GM21825 (cell line): ENCODE data around the gene KRT7.
"Not testable (repeated sequence)": the region's sequence is repeated elsewhere in the genome, so short reads cannot be mapped to it uniquely, and the experiment has no call there.

Experiments
- ATAC-seq: cut with Tn5 transposase; IDR thresholded peaks from one replicate; pipeline ENCODE4 v1.9.1; 2021; ENCODE audit warnings: mild to moderate bottlenecking, moderate library complexity; ENCODE audit not compliant: unreplicated experiment

Gene KRT7

DNA sequence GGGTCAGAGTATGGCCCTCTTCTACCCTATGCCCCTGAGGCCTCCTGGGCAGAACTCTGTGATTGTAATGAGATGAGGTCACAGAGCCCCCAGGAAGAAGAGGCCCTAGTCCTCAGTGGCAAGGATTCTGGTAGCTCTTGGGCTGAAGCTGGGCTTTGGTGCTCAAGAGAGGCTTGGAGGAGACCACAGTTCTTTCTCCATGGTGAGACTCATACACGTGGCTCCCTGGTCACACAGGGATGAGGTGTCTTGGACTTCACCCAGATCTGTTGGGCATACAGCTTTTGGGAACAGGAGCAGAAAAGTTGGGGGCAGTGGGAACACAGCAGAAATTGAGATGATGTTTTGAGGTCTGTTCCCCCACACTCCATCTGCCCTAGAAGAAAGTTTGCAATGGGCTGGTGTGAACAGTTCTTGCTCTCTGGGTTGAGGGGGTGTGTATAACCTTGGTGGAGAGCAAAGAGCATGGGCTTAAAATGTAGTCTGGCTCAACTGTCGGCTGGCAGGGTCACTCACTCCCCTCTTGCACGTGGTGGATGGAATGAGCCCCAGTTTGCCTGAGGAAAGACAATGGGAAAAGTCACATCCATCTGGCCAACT is 41.6 kb downstream of the KRT7 start, which contains the start of gene KRT86:
KRT86 (plus strand) TSS at position 125 of the 600 bp plus-strand sequence. CDS start 27,272 bp downstream, outside the sequence.
- no peak for ATAC-seq

- no peak for ATAC-seq
Observed at GRCh38 chr12:52275686-52276085, 42.6 kb downstream of the KRT7 start.

DNA sequence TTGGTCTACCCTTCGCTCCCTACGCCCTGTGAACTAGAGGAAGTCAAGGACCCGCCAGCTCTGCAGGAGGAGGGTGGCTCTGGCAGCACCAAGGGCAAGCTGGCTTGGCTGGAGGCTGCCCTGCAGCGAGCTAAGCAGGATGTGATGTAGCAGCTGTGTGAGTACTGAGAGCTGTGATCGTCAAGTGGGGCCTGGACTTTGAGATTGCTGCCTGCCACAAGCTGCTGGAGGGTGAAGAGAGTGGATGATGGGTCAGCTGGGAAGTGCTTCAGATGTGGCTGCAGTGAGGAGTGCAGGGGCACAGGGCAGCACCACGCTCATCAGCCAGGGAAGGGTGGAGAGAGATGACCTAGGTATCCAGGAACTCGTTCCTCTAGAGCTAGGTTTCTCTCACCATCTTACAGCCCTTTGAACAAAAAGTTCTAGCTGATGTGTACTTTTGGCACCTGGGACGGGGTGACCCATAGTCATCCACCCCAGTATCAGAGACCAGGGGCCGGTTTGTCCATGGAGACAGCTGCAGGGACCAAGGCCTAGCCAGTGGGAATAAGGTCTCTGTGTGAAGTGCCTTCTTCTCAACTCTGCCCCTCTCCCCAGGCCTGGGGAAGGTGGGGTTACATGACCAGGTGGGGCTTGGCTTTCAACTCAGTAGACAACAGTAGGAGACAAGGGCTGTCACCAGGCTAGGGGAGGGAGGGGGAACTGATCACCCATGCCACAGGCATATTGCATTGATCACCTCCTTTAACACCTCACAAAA is 44.6 kb downstream of the KRT7 start:
- ATAC-seq = no peak

GRCh38 chr12:52278575-52279421 is 45.8 kb downstream of the KRT7 start:
- ATAC-seq = peak; percentile 82

DNA sequence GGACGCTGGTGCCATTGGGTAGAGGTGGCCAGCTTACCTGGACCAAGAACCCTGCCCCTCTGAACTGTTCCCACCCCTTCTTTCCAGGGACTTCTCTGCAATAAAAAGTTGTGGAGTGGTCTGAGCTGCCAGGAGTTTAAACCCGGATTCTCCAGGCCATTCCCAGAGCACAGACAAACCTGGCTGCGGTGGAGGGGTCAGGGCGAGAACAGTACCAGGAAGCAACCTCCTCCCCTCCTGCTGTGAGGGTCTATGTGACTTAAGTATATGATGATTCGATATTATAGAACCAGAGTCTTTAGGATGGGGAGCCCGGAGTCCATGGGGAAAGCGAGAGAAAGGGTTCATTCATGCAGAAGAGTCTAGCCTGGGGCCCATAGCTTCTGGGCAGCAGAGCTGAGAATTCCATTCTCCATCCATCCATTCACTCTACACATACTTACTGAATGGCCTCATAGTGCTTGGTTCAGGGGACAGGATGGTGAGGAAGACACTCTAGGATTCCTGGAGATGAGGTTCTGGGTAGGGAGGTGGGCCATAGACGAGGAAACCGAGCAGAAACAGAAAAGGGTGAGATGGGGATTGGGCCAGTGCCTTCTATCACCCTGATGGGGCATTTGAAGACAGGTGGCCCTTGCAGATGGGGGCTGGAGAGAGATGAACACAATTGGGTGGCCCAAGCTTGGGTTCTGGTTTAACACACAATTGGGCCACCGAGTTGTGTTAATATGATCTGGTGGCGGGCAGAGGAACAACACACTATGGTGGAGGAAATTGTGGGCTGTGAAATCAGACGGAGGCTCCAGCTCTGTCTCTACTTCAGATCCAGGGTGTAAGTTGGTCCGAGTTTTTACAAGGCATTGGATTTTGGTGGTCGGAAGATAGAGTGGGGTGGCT is 46.6 kb downstream of the KRT7 start:
- no peak for ATAC-seq

- no peak for ATAC-seq
Observed at GRCh38 chr12:52280319-52280795, 47.3 kb downstream of the KRT7 start.

GRCh38 chr12:52280796-52281560 is 47.9 kb downstream of the KRT7 start:
- no peak for ATAC-seq

DNA sequence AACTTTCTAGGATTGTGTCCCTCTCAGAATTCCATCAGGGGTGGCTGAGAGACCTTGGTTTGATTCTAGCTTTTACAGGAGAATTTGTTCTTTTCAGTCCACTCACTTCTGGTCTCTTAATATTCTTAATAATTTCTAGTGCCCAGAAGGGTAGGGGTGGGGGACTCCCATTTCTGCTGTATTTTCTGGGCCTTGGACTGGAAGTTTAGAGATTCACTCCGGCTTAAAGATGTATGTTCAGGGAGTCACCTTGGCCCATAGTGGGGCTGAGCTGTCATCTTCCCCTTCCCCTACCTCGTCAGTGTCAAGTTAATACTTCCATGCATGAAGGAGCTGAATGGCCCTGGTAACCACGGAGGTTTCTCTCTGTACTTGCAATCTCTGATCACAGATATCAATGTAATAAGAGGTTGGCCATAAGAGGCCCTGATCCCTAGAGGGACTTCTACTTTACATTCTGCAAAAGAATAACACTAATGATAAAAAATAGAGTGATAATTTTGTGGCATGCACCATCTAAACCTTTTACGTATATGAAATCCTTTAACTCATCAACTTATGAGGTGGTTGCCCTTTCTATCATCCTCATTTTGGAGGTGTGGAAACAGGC is 51.6 kb downstream of the KRT7 start:
- no peak for ATAC-seq

DNA sequence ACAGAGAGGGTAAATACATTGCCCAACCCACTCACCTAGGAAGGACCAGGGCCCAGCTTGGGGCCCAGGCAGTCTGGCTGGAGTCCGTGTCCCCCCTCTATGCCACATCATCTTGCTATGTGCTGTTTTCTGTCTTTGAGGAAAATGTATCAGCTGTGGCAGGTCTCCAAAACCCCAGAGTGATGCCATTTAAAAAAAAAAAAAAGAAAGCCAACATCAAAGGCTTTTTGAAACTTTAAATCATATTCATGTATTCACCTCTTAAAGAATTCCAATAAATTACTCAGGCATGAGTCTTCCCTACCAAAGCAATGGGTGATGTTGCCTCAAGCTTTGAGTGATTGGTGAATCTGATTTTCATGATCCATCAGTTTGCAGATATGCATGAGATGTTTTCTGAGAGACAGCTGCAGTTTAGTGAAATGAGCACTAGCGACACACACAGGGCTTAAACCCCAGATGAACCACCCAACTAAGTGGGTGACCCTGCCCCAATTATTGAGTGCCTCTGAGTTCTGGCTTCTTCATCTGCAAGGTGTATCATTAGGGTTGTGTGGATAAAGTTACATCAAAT is 52.2 kb downstream of the KRT7 start:
- no peak for ATAC-seq

DNA sequence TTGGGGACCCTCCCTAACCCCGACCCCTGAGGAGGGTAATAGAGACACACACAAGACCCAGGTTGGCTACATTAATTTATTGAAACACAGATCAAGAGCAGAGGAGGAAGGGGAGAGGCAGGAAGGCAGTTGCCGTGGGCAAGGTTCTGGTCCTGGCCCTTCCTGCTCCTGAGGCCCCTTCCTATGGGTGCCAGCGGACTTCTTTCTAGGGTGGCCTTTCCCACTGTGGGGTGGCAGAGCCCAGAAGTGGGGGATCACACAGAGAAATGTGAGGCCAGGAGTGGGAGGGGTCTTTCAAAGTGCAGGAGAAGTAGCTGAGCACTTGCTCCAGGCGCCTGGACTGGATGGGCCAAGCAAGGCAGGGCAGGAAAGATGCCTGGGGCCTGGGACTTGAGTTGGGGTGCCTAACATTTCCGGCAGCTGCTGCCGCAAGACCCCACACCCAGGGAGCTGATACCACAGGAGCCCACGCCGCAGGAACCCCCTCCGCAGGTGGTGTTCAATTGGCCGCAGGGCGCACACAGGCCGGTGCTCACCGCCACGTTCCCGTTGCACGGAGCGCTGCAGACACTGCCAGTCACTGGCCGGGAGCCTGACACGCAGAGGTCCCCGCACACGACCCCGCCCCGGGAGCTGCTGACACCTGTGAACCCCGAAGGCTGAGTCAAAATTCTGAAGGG is 52.9 kb downstream of the KRT7 start:
- no peak for ATAC-seq

GRCh38 chr12:52286857-52287785 is 54.1 kb downstream of the KRT7 start:
- ATAC-seq = not testable (repeated sequence)

DNA sequence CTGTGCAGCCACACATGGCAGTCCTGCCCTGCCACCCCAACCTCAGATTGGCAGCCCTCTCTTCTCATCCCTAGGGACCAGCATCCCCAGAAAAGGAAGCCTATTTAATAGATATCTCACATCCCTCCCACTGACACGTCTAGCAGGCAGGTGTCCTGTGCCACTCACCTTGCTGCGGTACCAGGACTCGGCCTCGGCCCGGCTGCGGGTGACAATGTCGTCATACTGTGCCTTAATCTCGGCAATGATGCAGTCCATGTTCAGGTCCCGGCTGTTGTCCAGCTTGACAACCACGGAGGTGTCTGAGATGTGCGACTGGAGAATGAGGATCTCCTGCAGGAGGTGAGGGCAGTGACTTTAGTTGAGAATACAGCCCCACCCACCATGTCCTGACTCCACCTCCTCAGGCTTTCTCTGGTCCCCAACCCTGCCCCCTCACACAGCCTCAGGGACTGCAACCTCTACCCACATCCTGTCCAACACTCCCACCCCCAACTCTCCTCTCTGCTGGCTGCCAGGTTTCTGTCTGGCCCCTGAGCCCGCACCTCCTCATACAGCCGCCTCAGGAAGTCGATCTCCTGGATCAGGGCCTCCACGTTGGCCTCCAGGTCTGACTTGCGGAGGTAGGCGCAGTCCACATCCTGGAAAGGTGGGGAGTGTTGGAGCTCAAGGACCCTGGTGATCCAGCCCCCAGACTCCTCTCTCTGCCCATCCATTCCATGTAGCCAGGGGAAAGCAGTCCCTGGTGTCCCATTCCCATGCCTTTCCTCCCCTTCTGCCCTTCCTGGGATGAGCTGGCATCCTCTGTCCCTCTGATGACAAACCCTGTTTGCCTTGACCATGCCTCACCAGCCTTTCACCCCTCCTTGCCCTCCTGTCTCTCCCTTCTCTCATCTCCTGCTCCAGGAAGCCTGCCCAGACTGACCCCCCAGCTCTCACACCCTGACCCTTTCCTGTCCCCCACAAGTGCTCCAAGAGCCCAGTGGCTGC is 55.1 kb downstream of the KRT7 start:
- peak; percentile 77 for ATAC-seq

DNA sequence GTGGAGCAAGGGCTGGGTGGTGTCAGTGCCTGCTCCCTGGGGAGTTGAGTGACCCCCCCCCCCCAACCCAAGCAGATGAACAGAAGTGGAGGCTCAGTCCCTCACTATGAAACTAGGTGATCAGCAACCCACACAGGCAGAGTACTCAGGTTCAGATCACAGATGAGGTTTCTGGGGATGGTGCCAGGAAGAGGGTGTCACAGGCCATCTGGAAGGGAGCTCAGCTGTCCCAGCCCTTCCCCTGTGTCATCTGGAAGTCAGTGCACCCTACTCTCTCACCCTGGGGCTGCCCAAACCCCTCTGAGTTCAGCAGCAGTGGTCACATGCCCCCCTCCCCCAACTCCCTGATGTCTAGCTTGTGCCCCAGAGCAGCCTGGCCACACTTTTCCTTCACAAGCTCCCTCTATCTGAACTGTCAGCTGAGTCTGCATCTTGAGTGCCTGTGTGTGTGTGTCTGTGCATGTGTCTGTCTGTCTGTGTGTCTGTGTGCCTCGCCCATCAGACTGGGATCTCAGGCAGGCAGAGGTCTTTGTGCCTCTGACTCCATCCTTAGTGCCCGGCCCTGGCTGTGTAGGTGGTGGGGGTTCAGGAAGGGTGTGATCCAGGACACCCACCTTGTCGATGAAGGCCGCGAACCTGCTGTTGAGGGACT is 57.6 kb downstream of the KRT7 start:
- not testable (repeated sequence) for ATAC-seq

DNA sequence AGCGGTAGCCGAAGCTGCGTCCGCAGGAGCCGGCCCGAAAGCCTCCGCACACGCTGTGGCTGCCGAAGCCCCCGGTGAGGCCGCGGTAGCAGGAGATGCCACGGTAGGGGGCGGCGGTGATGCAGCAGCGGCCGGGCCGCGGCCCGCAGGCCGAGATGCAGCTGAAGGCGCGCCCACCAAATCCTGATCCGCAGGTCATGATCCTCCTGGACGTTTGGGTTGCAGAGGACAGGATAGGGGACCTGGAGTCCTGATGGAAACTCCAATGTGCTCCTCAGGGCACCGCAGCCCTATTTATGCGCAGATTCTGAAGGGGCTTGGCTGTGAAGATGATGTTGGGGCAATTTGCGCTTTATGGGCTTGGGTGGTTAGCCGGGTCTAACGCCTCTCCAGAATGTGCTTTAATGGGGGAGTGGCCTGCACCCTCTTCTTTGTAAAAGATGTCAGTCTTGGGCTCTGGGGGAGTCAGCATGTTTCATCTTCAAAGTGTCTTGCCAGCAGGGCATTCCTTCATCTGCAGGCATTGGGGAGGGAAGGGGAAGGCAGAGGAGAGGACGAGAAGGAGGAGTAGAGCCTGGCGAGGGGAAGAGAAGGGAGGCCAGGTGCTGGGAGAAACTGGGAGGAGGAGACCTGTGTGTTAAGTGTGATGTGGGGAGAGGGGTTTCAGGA is 58.4 kb downstream of the KRT7 start, which contains the start of gene KRT81:
KRT81 (minus strand) TSS at position 268 of the 669 bp plus-strand sequence; CDS start at position 199, 69 bp downstream.
- no peak for ATAC-seq

DNA sequence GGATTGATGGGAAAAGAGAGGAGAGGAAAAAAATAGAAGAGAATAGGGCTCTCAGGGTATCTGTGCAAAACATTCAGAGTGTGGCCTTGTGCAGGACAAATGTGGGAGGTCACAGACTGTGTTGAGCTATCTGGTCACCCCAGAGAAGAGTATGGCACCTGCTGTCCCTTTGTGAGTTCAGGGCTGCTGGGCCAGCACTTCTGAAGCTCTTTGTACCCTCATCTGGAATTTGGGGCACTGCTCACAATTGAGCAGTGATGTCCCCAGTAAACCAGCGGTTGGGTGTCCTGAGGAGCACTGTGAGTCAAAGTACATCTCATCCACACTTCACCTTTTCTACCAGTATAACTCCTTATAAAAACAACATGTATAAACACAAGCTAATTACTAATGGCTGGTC is 60.9 kb downstream of the KRT7 start:
- ATAC-seq = no peak
